RKO (cell line): ENCODE data around the gene LCOR.

Source experiments
- DNase-seq: peaks from one replicate; pipeline ENCODE4 v3.0.0-alpha.2; 2016; ENCODE audit warnings: low spot score

Gene LCOR

DNA sequence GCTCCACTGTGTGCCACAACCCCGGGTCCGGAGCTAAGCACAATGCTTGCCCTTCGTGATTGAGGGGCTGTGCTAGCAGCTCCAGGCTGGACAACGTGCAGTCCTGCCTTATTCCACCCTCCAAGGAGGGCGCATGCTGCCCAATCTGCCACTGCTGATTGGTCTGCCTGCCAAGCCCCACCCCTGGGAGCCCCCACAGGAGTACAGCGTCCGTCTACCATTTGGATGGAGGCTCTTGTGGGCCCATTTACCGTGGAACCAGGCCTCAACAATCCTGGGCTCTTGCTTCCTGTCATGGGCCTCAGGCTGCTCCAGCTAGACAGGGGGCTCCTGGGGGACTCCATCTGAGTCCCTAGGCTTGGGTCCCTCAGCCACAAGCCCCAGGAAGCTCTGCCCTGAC, 180.4 kb downstream of the LCOR start:
- no peak for DNase-seq

DNA sequence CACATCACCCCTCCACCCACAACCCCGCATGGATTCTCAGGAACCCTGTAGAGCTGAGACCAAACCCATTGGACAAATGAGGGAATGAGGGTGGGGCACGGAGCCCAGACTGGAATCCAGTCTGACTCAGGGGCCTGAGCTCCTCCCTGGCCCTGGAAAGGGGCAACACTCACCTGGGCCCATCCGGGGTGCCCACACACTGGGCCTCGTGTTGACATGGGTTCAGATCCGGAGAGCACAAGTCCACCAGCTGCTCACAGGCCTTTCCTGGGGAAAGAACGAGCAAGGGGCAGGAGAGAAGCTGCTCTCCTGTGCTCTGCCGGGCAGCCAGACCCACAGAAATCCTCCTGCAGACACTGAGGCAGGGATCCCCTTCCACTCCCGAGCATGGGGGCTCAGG, 181.5 kb downstream of the LCOR start:
- no peak for DNase-seq

DNA sequence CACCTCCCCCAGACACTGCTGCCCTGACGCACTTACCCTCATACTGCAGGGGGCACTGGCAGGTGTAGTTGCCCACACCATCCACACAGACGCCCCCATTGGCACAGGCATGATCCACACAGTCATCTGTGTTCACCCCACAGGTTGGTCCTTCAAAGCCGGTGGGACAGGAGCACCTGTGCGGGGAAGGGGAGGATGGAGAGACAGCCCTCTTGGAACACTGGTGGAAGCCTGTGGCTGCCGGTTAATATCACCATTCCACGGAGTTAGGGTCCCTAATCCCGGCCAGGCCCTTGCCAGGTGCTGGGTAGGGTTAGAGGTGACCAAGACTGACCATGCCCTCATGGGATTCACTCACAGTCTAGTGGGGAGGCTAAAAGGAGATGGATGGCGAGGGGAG, 181.9 kb downstream of the LCOR start:
- DNase-seq: no peak

DNA sequence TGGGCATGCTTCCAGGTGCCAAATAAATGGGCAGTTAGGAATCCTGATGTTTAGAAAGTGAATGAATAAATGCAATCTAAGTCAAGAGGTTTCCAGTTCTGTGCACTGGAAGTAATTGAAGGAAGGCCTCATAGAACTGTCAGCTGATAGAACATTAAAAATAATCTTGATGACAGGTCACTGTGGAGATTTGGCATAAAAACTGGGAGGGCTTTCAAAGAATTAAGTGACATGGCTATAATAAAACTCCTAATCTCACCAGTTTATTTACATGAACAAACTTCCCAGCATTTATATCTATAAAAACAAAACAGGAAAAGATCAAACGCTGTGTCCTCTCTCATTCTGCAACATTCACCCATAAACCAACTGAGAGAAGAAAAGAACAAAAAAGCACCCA, 183.1 kb downstream of the LCOR start:
- DNase-seq: no peak

DNA sequence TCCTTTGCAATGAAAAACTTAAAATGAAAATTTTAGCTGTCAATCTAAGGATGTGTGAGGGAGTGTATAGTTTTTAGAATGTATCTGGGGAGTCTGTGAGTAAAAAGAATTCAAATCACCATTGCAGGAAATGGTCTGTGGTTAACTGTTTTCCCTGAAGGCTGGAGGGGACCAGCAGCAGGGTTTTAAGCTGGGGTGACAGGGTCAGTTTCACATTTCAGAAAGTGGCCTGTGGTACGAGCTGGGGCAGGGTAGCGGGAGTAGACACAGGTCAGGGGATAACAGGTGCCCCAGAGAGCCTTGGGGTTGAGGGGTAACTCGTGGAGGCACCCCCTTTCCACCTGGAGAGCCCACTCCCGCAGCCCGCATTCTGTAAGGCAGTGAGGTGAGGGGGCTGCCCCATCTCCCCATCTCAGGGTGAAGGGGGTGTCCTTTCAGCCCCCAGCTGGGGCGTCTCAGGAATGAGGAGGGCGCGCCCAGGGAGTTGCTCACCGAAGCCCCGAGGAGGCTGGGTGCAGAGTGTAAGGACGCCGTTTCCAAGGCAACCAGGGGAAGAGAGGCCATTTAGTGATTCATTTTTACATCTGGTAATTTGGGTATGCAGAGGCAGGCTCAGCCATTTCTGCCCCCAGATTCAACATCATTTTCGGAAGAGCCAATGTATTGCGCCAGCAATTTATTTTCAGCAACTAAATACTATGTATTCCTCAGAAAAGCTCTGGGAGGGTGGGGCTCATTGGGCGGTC, 184.8 kb downstream of the LCOR start:
- DNase-seq: no peak

DNA sequence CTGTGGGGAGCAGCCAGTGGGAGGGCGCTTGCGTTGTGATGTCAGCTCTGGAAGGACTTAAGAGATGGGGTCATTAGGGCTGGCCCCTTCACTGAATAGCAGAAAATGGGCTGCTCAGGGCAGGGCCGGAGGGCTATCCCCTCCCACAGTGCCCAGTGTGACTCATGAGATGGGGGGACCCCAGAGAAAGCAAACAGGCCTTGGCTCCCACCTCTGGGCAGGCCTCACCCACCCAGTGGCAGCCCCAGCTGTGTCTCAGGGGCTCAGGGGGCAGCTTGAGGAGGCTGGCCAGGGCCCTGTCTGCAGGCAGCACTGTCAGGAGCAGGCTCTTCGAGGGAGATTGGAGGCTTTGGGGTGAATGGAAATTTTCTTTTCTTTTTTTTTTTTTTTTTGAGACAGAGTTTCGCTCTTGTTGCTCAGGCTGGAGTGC, 185.4 kb downstream of the LCOR start:
- DNase-seq: no peak

DNA sequence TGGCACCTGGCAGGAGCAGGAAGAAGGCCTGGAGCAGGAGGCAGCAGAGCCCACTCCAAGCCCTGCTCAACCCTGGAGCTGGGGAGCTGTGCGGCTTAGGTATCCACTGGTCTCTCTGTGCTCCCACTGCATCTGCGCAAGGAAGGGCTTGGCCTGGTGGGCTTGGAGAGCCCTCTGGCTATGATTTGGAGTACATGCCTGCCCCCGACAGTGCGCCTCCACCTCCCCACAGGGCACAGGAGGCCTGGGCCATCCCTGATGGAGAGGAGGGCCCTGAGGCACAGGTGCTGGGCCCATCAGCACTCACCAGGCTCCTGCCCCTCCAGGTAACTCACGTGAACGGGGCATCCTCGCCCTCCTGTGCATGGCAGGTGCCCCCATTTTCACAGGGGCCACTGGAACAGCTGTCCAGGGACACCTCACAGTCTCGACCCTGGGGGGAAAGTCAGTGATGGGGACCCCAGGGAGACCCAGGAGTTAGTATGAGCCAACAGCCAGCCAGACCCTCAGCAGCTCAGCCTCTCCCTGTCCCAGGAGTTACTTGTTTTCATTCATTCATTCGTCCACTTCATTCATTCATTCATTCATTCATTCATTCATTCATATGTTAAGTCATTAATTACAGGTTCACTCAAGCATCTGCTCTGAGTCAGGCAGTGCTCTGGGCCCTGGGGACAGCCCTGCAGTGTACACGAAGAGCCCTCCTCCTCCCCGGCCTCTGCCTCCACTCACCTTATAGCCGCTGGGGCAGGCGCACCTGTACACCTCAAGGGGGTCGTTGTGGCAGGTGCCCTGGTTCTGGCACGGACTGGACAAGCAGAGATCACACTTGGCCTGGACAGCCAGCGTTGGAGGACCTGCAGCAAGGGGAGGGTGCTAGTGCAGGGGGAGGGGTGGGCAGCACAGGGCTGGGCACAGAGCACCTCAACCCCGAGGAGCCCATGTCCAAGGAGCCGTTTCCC, 186.4 kb downstream of the LCOR start:
- no peak for DNase-seq

DNA sequence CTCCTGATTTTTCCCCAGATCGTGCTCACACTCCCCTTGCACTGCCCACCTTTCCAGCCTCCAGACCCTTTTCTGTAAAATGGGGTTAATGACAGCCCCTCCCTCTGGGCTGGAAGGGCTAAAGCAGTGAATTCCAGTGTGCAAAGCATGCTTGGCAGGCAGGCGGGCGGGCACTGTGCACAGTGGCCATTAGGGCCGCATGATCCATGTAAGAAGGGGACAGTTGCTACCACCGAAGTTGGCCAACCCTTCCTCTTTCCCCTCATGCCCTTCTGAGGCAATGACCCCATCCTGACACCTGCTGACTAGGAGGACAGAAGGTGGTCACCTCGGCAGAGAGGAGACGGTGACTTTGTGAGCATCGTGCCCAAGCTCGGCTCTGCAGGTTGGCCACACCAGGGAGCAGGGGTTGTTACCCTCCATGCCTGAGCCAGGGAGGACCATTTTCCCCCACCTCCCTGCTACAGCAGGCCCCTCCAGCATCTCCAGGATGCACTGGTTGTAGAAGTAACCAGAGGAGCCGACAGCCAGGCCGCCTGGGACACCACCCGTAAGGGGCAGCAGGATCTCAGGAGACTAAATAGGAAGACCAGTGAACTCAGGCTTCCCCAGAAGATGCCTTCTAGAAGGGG, 187.2 kb downstream of the LCOR start:
- no peak for DNase-seq

DNA sequence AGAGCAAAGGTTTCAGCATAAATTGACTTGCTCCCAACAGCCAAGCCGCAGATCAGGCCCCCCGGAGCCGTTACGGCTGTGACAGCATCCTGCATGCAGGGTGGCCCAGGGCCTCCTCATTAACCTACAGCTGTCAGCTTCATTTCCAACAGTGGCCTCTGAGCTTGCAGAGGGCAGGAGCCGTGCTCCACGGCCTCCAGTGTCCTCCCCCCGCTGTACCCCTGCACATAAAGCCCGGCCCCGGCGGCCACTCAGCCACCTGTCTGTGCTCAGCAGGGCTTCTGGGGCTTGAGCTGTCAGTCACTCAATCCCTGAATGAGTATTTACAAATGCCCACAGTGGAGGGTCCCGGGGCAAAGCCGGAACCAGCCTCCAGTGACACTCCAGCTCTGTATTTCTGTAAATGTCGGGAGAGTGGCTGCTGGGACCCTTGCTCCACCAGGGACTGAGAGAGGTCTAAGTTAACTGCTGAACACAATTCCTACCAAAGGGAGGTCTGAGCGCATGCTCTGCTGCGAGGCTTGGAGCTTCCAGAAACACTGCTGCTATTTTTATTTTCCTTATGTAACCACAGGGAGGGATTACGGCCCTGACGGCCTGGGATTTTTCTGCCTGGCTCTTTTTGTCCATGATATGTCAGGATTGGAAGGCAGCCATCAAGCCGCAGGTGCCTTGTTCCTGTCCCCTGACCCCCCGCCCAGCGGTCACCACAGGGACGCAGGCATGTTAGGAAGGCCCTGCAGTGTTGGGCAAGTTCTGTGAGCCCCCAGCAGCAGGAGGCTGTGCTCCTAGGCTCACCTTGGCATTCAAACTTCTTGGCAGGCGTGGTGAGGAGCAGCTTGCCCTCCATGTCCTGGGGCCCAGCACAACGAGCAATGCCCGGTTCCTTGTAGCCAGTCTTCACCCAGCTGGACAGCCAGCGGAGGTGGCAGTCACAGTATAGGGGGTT, 188.6 kb downstream of the LCOR start:
- no peak for DNase-seq

DNA sequence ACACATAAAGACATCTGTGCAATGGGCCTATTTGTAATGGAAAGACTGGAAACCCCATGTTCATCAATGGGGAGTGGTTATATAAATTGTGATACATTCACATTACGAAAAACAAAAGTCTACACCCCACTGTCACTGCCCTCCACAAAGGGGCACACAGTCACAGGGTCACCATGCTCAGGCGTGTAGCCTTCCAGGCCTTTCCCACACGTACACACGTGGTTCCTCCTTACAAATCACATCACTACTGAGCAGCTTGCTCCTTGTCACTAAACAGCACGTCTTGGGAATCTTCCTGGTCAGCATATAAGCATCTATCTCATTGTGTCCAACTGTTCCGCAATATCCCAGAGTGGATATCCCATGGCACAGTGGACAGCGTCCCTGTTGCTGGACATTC, 190.5 kb downstream of the LCOR start:
- DNase-seq: no peak

DNA sequence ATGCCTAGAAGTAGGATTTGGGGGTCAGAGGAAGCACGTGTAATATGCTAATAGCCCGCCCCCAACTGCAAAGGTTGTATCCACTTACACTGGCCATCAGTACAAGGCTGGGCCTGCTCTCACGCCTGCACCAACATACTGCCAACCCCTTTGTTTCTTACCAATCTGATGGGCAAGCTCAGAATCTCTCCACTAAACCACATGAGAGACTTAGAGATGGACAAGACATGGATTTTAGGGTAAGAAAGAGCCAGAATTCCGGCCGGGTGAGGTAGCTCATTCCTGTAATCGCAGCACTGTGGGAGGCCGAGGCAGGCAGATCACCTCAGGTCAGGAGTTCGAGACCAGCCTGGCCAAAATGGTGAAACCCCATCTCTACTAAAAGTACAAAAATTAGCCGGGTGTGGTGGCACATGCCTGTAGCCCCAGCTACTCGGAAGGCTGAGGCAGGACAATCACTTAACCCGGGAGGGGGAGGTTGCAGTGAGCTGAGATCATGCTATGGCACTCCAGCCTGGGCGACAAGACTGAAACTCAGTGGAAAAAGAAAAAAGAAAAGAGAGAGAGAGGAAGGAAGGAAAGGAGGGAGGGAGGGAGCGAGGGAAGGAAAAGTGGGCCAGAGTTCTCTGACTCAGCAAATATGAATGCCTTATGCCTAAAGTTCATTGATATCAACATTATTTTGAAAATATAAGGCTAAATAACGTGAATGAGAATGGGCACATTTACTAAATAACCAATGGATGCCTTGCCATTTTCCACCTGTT, 191.5 kb downstream of the LCOR start:
- no peak for DNase-seq

DNA sequence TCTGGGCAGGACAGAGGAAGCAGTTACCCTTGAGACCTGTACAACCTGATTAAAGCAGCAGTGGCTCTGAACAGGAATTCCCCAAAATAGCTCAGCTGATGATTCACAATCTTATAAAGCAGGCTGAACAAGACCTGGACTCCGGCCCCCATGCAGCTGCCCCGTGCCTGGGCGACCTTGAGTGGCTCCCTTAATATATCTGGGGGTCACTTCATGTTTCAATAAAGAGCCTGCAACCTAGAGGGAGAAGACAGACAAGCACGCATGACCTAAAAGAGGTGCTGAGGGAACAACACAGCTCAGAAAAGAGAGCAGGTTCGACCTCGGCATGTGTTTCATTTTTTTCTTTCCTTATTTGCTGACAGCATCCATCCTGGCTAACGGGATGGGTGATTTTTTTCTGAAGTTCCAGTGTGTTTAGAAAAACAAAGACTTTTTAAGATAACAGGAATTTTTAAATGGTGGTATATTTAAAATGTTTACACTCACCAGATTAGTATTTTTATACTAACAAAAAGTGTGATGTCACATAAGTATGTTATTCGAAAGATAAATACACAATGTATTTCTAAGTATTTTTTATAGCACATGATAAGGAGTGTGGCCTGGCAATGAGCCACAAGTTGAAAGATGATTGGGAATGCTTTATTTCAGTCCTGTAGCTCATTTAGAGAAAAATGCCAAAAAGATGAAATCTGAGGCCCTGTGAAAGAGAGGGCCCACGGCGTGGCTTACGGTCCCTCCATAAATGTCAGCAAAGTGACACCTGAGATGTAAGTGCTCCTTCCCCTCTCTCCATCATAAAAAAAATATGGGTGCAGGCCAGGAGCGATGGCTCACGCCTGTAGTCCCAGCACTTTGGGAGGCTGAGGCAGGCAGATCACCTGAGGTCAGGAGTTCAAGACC, 192.3 kb downstream of the LCOR start:
- no peak for DNase-seq

DNA sequence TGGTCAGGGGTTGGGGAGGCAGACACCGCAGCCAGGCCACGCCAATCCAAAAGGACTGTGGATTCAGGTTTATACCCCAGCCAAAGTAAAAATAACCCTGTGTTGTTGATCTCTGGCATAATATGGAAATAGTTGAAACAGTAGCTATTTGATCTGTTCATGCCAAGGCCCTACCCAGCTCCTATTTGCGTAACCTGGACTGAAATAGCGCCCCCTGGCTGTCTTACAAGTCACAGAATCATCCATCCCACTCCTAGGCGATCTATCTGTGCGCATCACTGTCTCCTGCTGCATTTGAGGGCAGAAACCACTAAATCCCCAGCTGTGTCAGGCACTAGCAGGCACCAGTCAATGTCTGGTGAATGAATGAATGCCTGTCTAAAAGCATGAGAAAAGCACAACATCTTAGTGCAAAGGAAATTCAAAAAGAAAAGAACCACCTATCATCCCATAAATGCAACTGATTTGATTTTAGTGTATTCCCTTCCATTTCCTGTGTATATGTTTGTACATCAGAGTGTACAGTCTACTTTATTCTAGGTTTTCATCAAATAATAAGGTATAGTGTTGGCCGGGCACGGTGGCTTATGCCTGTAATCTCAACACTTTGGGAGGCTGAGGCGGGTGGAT, 193.6 kb downstream of the LCOR start:
- DNase-seq: peak; percentile 38

DNA sequence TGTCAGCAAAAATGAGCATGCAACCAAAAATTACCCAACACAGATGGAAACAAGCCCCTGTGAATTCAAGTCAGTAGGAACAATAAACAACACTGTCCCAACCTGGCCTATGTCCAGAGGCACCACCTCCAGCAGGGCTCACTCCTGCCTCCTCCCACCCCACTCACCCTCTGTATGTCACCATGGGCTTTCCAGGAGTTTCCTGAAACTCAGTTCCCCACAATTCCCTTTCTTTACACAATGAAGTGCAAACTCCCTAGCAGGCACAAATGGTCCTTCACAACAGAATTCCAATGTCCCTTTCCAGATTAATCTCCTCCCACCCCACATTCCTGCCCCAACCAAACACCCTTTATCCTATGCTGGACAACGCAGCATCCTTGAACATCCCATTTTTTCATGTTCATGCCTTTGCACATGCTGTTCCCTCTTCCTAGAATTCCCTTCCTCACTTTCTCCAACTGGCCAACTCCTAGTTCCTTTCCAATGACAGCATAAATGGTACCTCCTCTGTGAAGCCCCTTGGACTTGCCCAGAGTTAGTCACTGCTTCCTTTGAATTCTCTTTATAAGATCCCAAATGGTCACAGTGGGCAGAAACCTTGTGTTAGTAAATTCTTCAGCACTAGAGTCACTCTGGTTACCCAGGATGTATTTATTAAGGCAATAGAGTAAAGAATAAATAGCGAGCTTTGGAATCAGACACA, 196.2 kb downstream of the LCOR start:
- DNase-seq: no peak

DNA sequence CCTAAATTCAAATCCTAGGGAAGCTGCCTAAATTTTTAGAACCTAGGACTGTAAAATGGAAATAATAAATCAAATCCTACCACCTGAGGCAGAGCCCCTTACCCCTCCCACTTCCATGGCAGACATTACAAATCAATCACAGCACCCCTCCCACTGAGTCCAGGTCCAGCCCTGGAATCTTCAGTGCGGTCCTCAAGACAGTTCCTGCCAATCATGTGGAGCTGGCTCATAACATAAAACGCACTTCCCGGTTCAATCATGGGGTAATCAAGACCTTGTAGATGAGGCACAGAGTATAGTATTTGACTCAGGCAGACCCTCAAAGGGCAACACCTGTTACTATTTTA, 196.7 kb downstream of the LCOR start:
- DNase-seq: no peak

DNA sequence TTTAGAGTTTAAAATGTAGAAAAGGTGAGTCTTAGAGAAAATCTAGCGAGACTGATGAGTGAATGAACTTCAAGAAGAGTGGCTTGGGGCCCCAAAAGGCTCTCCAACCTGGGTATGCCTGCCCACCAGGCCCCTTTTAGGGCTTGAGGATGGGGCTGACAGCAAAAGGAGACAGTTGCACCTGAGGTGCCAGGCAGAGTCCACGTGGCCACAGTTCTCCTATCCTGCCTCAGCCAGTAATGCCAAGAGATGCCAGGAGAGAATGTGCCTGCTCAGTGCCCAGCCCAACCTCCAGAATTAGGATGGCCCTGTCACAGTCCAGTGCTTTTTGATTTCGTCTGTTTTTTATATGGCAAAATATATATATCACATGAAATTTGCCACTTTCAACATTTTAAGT, 197.2 kb downstream of the LCOR start:
- no peak for DNase-seq

DNA sequence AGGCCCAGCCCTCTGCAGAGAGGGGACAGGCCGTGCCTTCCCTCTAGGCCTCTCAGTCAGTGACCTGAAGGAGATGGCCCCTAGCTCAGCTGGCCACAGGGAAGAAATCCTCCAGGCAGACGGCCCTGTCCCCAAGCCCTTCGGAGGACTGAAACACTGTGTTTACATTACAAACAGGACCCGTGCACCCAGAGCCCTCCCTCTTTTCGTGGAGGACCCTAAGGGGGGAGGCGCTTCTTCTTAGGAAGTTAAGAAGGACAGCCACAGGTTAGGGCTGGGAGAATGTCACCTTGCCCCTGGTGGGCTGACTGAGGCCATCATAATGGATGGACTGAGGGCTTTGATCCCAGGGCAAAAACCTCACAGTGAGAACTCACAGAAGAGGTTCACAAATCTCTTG, 198.8 kb downstream of the LCOR start:
- DNase-seq: no peak

DNA sequence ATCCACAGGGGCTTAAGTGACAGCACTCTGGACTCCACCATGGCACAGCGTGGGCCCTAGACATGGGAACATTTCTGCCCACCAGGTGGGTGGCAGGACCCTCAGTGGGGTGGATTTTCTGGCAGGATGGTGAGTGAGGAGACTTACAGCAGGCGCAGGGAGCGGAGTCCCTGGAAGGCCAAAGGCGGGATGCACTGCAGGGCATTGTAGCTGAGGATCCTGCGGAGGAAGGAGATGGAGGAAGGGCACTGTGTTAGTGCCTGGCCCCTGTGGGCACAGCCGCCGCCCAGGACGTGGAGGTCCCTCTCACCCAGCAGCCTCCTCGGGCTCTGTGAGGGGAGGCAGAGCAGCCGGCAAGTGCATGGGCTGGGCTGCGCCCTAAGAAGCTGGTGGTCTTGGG, 199.4 kb downstream of the LCOR start:
- DNase-seq: no peak

DNA sequence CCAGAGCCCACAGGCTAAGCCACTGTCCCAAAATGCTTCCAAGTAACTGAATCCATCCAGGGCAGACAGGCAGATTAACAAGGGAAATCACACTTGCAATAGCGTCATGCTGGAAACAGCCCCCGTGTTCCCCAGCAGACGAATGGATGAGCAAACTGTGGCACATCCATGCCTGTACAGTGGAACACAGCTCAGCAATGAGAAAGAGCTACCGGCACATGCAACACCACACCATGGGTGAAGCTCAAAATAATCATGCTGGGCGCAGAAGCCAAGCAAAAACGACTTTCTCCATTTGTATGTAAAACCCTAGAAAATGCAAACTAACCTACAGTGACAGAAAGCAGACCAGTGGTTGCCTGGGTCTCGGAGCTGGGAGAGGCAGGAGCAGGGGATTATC, 200.5 kb downstream of the LCOR start:
- no peak for DNase-seq
